Omental fat pad (tissue), 4 donors: Measurements from ENCODE around the gene DTNBP1. TPM values are rescaled to one million over a fixed set of nuclear protein-coding genes. Genes with fewer than 3 reads are reported as not detected.

Experiments
- ATAC-seq: fragments of 150-250 bp; one replicate; pipeline ENCODE4 v1.9.1; 2016; ENCODE audit warnings: mild to moderate bottlenecking, moderate library complexity; ENCODE audit not compliant: low FRiP score
- DNase-seq: peaks from one replicate; pipeline ENCODE4 v3.0.0-alpha.2; 2019; ENCODE audit warnings: low spot score
- CTCF ChIP-seq, 3 donors: fragments of 450-650 bp; IDR thresholded peaks; one replicate each; pipeline ENCODE4 v1.5.1; 2016 to 2017; ENCODE audit warnings: antibody characterized with exemption in 3 of 3, mild to moderate bottlenecking in 3 of 3, moderate library complexity in 2 of 3
- small RNA-seq: library from RNA; depleted of rRNA; stranded (forward); fragments of <200 nt; gene quantifications from one replicate; pipeline ENCODE3, GENCODE V24; 2016
- total RNA-seq, 4 donors: library from RNA; depleted of rRNA; stranded (reverse); fragments of >200 nt; gene quantifications; one replicate each; pipeline ENCODE4 v1.1.0, GENCODE V29; 2016

DTNBP1 gene
- total RNA-seq, 4 donors from 2014 or later = 5.9 to 13.9 (median 10.4) TPM

DNA sequence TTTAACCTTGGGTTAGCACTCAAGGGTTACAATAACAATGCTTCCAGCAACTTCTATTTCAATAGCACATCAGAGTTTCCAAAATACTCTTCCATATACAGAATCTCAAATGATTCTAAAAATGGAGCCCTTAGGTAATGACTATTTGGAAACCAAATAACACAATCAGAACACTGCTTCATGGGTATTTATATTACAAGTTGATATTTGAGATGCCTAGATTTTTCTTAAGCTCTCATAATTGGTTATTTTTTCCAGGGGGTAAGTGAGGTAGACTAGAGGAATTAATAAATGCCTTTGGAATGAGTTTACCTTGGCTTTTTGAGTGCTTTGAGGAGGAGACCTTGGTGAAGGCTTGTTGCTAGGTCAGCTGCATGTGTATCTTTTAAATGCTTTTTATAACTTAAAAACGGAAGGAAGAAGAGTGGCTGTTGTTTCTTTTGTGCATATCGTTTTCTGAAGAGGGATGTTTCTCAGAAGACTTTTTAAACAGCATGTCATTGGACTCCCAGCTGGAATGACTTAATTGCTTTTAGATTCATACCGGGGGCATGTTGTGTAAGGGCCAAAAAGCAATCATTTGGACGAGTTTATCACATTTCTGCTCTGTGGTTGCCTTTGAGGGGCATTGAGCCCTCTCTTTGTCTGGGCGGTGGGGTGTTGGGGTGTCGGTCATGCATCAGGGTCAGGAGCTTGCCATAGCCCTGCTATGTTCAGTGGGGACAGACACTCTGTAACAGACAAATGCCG lies 186.0 kb downstream of the DTNBP1 start:
- ATAC-seq = no peak
- no peak for TF ChIP-seq CTCF (IDR thresholded peaks at IDR 0.05)

DNA sequence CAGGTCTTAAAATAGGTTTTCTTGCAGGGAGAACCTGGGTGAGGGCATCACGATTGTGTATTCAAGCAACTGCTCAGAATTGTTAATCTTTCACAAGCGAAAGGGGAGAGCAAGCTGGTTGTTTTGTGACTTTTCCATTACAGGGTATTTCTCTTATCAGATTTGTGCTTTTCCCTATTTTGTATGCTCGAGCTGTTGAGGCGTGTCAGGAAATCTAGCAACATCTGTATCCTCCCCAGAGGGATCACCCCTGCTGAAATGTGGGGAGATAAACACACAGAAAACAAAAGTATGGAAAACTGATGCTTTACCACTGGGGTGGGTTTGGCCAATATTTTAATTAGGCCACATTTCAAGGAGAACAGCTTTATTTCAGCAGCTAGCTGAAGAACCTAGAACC lies 187.0 kb downstream of the DTNBP1 start:
- no peak for DNase-seq
- ATAC-seq = no peak
- no peak for TF ChIP-seq CTCF (IDR thresholded peaks at IDR 0.05)

More for the DNA sequence above, 186.0 kb downstream of the DTNBP1 start:
- DNase-seq = no peak

DNA sequence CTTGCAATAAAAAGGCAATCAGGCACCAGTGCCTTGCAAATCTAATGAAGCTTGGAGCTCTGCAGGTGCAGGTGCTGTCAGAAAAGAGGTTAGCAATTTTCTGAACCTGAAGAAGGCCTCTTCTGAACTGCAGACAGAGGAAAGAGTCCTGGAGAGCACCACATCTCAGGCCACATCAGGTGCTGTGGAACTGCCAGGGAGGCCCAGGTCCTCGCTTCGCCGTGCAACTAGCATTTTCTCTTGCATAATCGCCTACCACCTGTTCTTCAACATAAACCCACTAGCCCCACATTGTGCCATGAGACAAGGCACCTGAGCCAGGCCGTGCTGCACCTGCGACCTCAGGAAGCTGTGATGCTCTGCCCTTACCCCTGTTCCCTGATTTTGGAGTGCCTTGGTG lies 187.6 kb downstream of the DTNBP1 start:
- no peak for DNase-seq
- no peak for TF ChIP-seq CTCF (IDR thresholded peaks at IDR 0.05)
- ATAC-seq = no peak

DNA sequence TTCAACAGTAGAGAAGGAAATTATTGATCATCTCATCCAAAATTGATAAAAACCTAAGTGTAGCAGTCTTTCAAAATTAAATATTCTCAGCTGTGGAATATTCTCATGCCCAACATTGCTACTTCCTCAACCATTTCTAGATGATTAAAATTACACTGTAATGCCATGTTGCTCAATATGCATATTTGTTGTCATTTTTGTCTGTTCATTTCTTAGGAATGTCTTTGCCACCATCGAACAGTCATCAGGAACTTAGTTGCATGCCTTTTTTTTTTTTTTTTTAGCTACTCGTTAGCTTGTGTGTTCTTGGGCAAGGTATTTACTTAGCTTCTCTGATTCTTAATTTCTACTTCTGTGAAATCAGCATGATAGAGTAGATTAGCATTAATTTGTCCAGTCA lies 188.6 kb downstream of the DTNBP1 start:
- no peak for TF ChIP-seq CTCF (IDR thresholded peaks at IDR 0.05)
- DNase-seq (no peak), ATAC-seq (no peak)

- DNase-seq = no peak
- ATAC-seq = no peak
- no peak for TF ChIP-seq CTCF (IDR thresholded peaks at IDR 0.05)
These were observed 189.1 kb downstream of the DTNBP1 start for GRCh38 chr6:15473741-15474161.

DNA sequence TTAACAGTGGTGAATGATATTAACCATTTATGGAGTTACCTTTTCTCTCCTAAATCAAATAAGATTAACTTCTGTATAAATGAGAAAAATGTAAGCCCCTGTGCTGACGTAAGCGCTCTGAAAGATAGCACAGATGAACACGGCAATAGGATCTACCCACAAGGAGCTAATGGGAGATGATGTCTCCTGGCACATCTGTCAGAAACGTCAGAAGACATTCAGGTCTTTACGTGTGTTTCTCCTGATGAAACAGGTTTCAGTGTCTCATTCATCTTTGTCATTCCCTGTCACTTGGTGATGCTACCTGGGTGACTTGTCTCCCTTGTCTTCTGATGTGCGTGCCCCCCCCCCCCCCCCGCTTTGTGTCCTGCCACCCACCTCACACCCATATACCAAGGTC lies 189.7 kb downstream of the DTNBP1 start:
- no peak for DNase-seq
- no peak for ATAC-seq
- no peak for TF ChIP-seq CTCF (IDR thresholded peaks at IDR 0.05)

Small RNA genes lying within 50 kb of the gene (small RNA-seq; reads per million reads assigned to genes)
- not detected for gene RF00001
